Endodermal cell (in vitro differentiated cells): ENCODE results near the gene FBXW9. TPM values are rescaled to one million over a fixed set of nuclear protein-coding genes. Genes with fewer than 3 reads are reported as not detected.

Experiments
- DNase-seq: peaks from one replicate; pipeline ENCODE4 v3.0.0-alpha.2; 2017
- H3K27ac ChIP-seq: 2 replicates; pipeline ENCODE4 v1.5.1; 2013; ENCODE audit warnings: mild to moderate bottlenecking, low read depth, low read length, moderate library complexity
- H3K27me3 ChIP-seq: 2 replicates; pipeline ENCODE4 v1.6.1; 2013; ENCODE audit warnings: mild to moderate bottlenecking, low read length, moderate library complexity; ENCODE audit not compliant: insufficient read depth, control insufficient read depth, poor library complexity, severe bottlenecking
- H3K36me3 ChIP-seq: 2 replicates; pipeline ENCODE4 v1.7.0; 2013; ENCODE audit warnings: mild to moderate bottlenecking, low read length, moderate library complexity; ENCODE audit not compliant: control insufficient read depth, insufficient read depth
- H3K4me1 ChIP-seq: one replicate; pipeline ENCODE4 v1.7.0; 2013; ENCODE audit warnings: low read length; ENCODE audit not compliant: control insufficient read depth, insufficient read depth
- H3K4me3 ChIP-seq: 2 replicates; pipeline ENCODE4 v1.5.1; 2013; ENCODE audit warnings: mild to moderate bottlenecking, low read length, moderate library complexity
- H3K9ac ChIP-seq: 2 replicates; pipeline ENCODE4 v1.6.1; 2013; ENCODE audit warnings: mild to moderate bottlenecking, low read length, moderate library complexity; ENCODE audit not compliant: poor library complexity, severe bottlenecking; ENCODE audit errors: extremely low read depth
- H3K9me3 ChIP-seq: 2 replicates; pipeline ENCODE4 v1.6.1; 2013; ENCODE audit warnings: mild to moderate bottlenecking, low read length, moderate library complexity; ENCODE audit not compliant: control insufficient read depth
- H3K27ac Mint-ChIP-seq: 2 replicates; pipeline ENCODE4 v1.8.0; 2020; ENCODE audit warnings: mixed read lengths
- H3K27me3 Mint-ChIP-seq: 2 replicates; pipeline ENCODE4 v1.8.0; 2021; ENCODE audit warnings: mild to moderate bottlenecking, mixed read lengths; ENCODE audit not compliant: insufficient read depth
- H3K36me3 Mint-ChIP-seq: 2 replicates; pipeline ENCODE4 v1.8.0; 2020; ENCODE audit warnings: low read depth, mixed read lengths
- H3K4me1 Mint-ChIP-seq: 2 replicates; pipeline ENCODE4 v1.8.0; 2020; ENCODE audit warnings: mixed read lengths
- H3K4me3 Mint-ChIP-seq: 2 replicates; pipeline ENCODE4 v1.8.0; 2020; ENCODE audit warnings: mild to moderate bottlenecking, moderate library complexity, mixed read lengths
- H3K9me3 Mint-ChIP-seq: 2 replicates; pipeline ENCODE4 v1.8.0; 2020; ENCODE audit warnings: mild to moderate bottlenecking, mixed read lengths
- WGBS, 2 experiments: methylation state at CpG; one replicate each; pipeline versions ENCODE4 v1.1.5 to v1.1.7; 2013; ENCODE audit warnings: missing lambda C conversion rate in 2 of 2, mixed read lengths in 1 of 2; ENCODE audit not compliant: insufficient coverage in 1 of 2, insufficient read length in 1 of 2; 5-methylcytosine and 5-hydroxymethylcytosine counted together
- total RNA-seq, 2 donors: library from RNA; stranded (reverse); fragmentation: NEBNext Ultra II Directional in 1 of 2; extraction: Animal tissue kit (Norgen Biotek cat#: 25700) in 1 of 2; gene quantifications; 2 replicates in 1 of 2; 3 replicates in 1 of 2; pipeline ENCODE4 v1.2.1, GENCODE V29; 2021
- TF ChIP-seq, protein P1 (sequence below): fragments of 200-600 bp; sonication (generic); conservative IDR thresholded peaks from 2 replicates; pipeline ENCODE4 v1.5.0; 2021; ENCODE audit warnings: antibody characterized with exemption, mild to moderate bottlenecking

FBXW9 gene
- total RNA-seq, 2 donors from 2014 or later: 12.6 to 14.7 TPM

GRCh38 chr19:12731337-12731736 is 34.9 kb upstream of the FBXW9 start:
- Histone ChIP-seq H3K36me3 (peaks cover 33% of the 10 kb centered on the region), H3K27me3 (no peaks in the 10 kb centered on the region), H3K4me1 (peaks cover 2% of the 10 kb centered on the region), H3K4me3 (no peak overlapping the region), H3K27ac (no peak overlapping the region), H3K9me3 (no peaks in the 10 kb centered on the region), H3K9ac (no peak overlapping the region)
- 95 to 97% methylated on average over 15 to 24 of the region's 24 CpGs for WGBS, 2 experiments
- TF ChIP-seq, protein P1, sequence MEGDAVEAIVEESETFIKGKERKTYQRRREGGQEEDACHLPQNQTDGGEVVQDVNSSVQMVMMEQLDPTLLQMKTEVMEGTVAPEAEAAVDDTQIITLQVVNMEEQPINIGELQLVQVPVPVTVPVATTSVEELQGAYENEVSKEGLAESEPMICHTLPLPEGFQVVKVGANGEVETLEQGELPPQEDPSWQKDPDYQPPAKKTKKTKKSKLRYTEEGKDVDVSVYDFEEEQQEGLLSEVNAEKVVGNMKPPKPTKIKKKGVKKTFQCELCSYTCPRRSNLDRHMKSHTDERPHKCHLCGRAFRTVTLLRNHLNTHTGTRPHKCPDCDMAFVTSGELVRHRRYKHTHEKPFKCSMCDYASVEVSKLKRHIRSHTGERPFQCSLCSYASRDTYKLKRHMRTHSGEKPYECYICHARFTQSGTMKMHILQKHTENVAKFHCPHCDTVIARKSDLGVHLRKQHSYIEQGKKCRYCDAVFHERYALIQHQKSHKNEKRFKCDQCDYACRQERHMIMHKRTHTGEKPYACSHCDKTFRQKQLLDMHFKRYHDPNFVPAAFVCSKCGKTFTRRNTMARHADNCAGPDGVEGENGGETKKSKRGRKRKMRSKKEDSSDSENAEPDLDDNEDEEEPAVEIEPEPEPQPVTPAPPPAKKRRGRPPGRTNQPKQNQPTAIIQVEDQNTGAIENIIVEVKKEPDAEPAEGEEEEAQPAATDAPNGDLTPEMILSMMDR: no peak
- Mint-ChIP-seq H3K4me1 (peaks cover 12% of the 10 kb centered on the region), H3K4me3 (no peak overlapping the region), H3K36me3 (peaks cover 32% of the 10 kb centered on the region), H3K27ac (no peak overlapping the region), H3K27me3 (no peaks in the 10 kb centered on the region), H3K9me3 (no peaks in the 10 kb centered on the region)
- no peak for DNase-seq

DNA sequence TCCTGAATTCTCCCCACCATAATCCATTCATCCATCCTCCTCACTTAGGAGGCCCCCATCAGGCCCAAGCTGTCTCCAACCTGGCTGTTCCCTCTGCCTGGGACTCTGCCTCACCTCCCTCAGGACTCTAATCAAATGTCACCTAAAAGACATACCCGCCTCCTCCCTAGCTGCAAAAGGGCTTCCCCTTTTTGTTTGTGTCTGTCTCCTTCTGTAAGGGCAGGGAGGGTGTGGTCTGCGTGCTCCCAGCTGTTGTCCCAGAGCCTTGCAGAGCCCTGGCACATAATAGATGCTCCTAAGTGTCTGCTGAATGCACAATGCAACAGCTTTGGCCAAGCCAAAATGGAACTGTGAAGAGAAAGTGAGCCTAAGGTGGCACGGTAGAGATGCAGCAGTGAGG is 33.6 kb upstream of the FBXW9 start:
- peaks cover 33% of the 10 kb centered on the region for H3K36me3 ChIP-seq
- H3K4me3 ChIP-seq: no peak overlapping the region
- TF ChIP-seq, protein P1: no peak
- 97 to 100% methylated on average over 2 to 3 of the region's 3 CpGs for WGBS, 2 experiments
- H3K9ac ChIP-seq: no peak overlapping the region
- peaks cover 32% of the 10 kb centered on the region for H3K36me3 Mint-ChIP-seq
- no peak overlapping the region for H3K27ac ChIP-seq
- H3K27ac Mint-ChIP-seq: no peak overlapping the region
- H3K27me3 ChIP-seq: no peaks in the 10 kb centered on the region
- DNase-seq: peak; percentile 30
- H3K9me3 Mint-ChIP-seq: no peaks in the 10 kb centered on the region
- no peaks in the 10 kb centered on the region for H3K27me3 Mint-ChIP-seq
- H3K4me3 Mint-ChIP-seq: no peak overlapping the region
- H3K9me3 ChIP-seq: no peaks in the 10 kb centered on the region
- H3K4me1 ChIP-seq: peaks cover 2% of the 10 kb centered on the region
- peaks cover 12% of the 10 kb centered on the region for H3K4me1 Mint-ChIP-seq

GRCh38 chr19:12727745-12728433 is 31.5 kb upstream of the FBXW9 start:
- Mint-ChIP-seq H3K4me1 (peaks cover 8% of the 10 kb centered on the region), H3K36me3 (peaks cover 32% of the 10 kb centered on the region), H3K27ac (no peak overlapping the region), H3K9me3 (no peaks in the 10 kb centered on the region), H3K4me3 (no peak overlapping the region), H3K27me3 (no peaks in the 10 kb centered on the region)
- no peaks in the 10 kb centered on the region for H3K9me3 ChIP-seq
- TF ChIP-seq, protein P1: no peak
- H3K36me3 ChIP-seq: peaks cover 33% of the 10 kb centered on the region
- no peak overlapping the region for H3K9ac ChIP-seq
- no peak overlapping the region for H3K4me3 ChIP-seq
- H3K27ac ChIP-seq: no peak overlapping the region
- no peaks in the 10 kb centered on the region for H3K4me1 ChIP-seq
- no peaks in the 10 kb centered on the region for H3K27me3 ChIP-seq
- WGBS, 2 experiments: 96 to 98% methylated on average over 9 of the region's 9 CpGs
- DNase-seq: no peak
